Keratinocyte (primary cell): ENCODE results near the gene FAM83G. TPM values are rescaled to one million over a fixed set of nuclear protein-coding genes. Genes with fewer than 3 reads are reported as not detected.
"Not testable (repeated sequence)": the region's sequence is repeated elsewhere in the genome, so short reads cannot be mapped to it uniquely, and the experiment has no call there.

Experiments
- DNase-seq: peaks from one replicate; pipeline ENCODE4 v3.0.0-alpha.2; 2011; ENCODE audit warnings: low read depth, missing footprints, low spot score
- FAIRE-seq: peaks from 2 replicates; lab custom pipeline; 2011; peaks lifted over from hg19 to GRCh38; lab: Jason Lieb, UNC
- H2AFZ ChIP-seq: 2 replicates; pipeline ENCODE4 v1.6.0; 2012; ENCODE audit warnings: low read length, control low read depth, inconsistent platforms; ENCODE audit not compliant: control insufficient read depth
- H3K27ac ChIP-seq: 2 replicates; pipeline ENCODE4 v1.5.1; 2011; ENCODE audit warnings: low read length; ENCODE audit not compliant: control insufficient read depth, insufficient read depth
- H3K27me3 ChIP-seq: 3 replicates; pipeline ENCODE4 v1.6.0; 2011; ENCODE audit warnings: low read length; ENCODE audit not compliant: control insufficient read depth, insufficient read depth; ENCODE audit errors: extremely low read depth
- H3K36me3 ChIP-seq, 2 experiments: 2 replicates in 1 of 2; 3 replicates in 1 of 2; pipeline ENCODE4 v1.5.1; 2011; ENCODE audit warnings: low read length in 2 of 2, mild to moderate bottlenecking in 1 of 2; ENCODE audit not compliant: control insufficient read depth in 2 of 2, insufficient read depth in 2 of 2; ENCODE audit errors: extremely low read depth in 1 of 2
- H3K4me1 ChIP-seq: 3 replicates; pipeline ENCODE4 v1.5.1; 2011; ENCODE audit warnings: low read length; ENCODE audit not compliant: control insufficient read depth, insufficient read depth; ENCODE audit errors: extremely low read depth
- H3K4me2 ChIP-seq: 3 replicates; pipeline ENCODE4 v1.6.0; 2011; ENCODE audit warnings: low read depth, low read length; ENCODE audit not compliant: control insufficient read depth, insufficient read depth; ENCODE audit errors: extremely low read depth
- H3K4me3 ChIP-seq, 3 experiments: fragments of 200-600 bp in 1 of 3; sonication (generic) in 1 of 3; 2 replicates in 2 of 3; 3 replicates in 1 of 3; pipeline ENCODE4 v1.5.1; 2011 to 2016; ENCODE audit warnings: low read length in 3 of 3, mild to moderate bottlenecking in 3 of 3, control low read depth in 2 of 3, inconsistent platforms in 1 of 3, low read depth in 1 of 3, mixed read lengths in 1 of 3, mixed run types in 1 of 3, moderate library complexity in 1 of 3; ENCODE audit not compliant: control insufficient read depth in 2 of 3, insufficient read depth in 2 of 3; ENCODE audit errors: extremely low read depth in 1 of 3
- H3K79me2 ChIP-seq: 2 replicates; pipeline ENCODE4 v1.6.0; 2012; ENCODE audit warnings: low read length; ENCODE audit not compliant: control insufficient read depth, insufficient read depth
- H3K9ac ChIP-seq: 3 replicates; pipeline ENCODE4 v1.6.0; 2011; ENCODE audit warnings: low read length; ENCODE audit not compliant: control insufficient read depth, insufficient read depth; ENCODE audit errors: extremely low read depth
- H3K9me1 ChIP-seq: 3 replicates; pipeline ENCODE4 v1.6.0; 2011; ENCODE audit warnings: low read length; ENCODE audit not compliant: control insufficient read depth, insufficient read depth; ENCODE audit errors: extremely low read depth
- H3K9me3 ChIP-seq: 2 replicates; pipeline ENCODE4 v1.5.1; 2012; ENCODE audit warnings: low read depth, low read length; ENCODE audit not compliant: control insufficient read depth
- H4K20me1 ChIP-seq: 3 replicates; pipeline ENCODE4 v1.6.0; 2011; ENCODE audit warnings: low read length; ENCODE audit not compliant: control insufficient read depth, insufficient read depth; ENCODE audit errors: extremely low read depth
- CTCF ChIP-seq, 3 experiments: IDR thresholded peaks in 1 of 3; conservative IDR thresholded peaks in 1 of 3; optimal IDR thresholded peaks in 1 of 3; 2 replicates in 2 of 3; 3 replicates in 1 of 3; pipeline versions ENCODE3 to v1.5.1; 2011; ENCODE audit warnings: low read length in 3 of 3, mild to moderate bottlenecking in 3 of 3, moderate library complexity in 2 of 3, control low read depth in 1 of 3, inconsistent platforms in 1 of 3; ENCODE audit not compliant: insufficient read depth in 2 of 3; ENCODE audit errors: extremely low read depth in 1 of 3
- dilution Hi-C: fragments of 300-500 bp; cut with MboI; formaldehyde crosslinking; loops from one replicate; pipeline ENCODE4 v1.7.0; 2020; ENCODE audit warnings: low sequenced_read_pairs; ENCODE audit not compliant: extremely low pct_ligation_motif_present
- polyA plus RNA-seq, 5 experiments: library from polyadenylated mRNA; depleted of rRNA in 3 of 5; stranded (reverse) in 3 of 5; stranded (forward) in 1 of 5; unstranded in 1 of 5; fragments of >200 nt; gene quantifications; 1 replicate in 1 of 5; 2 replicates in 3 of 5; 3 replicates in 1 of 5; pipeline versions ENCODE4 v1.2.1 to v1.2.3, GENCODE V29; 2011 to 2012; ENCODE audit warnings: missing spikeins in 2 of 5, low read depth in 1 of 5, low replicate concordance in 1 of 5

FAM83G gene
- polyA plus RNA-seq, 1 donor (not counting 4 experiments of a cell fraction or from before 2014, with no cell fraction given): 23.2 TPM

- peak in 1 of 3 experiments; percentile 43 for TF ChIP-seq CTCF (optimal IDR thresholded peaks at IDR 0.05 in 1 of 3, IDR thresholded peaks at IDR 0.05 in 1 of 3, conservative IDR thresholded peaks at IDR 0.05 in 1 of 3; ENCODE audit: extremely low read depth in 1 of 3, insufficient read depth in 2 of 3, low read length in 3 of 3)
- H3K79me2 ChIP-seq, H3K27ac ChIP-seq, H3K4me3 ChIP-seq, H3K9me1 ChIP-seq, H3K9me3 ChIP-seq, H3K4me1 ChIP-seq, H3K27me3 ChIP-seq, dilution Hi-C loops, H3K4me2 ChIP-seq, H4K20me1 ChIP-seq, H3K36me3 ChIP-seq, DNase-seq, H2AFZ ChIP-seq, H3K9ac ChIP-seq: not testable (repeated sequence)
- FAIRE-seq: peak; percentile 13
Measured at GRCh38 chr17:19031729-19032128, 27.2 kb upstream of the FAM83G start.

DNA sequence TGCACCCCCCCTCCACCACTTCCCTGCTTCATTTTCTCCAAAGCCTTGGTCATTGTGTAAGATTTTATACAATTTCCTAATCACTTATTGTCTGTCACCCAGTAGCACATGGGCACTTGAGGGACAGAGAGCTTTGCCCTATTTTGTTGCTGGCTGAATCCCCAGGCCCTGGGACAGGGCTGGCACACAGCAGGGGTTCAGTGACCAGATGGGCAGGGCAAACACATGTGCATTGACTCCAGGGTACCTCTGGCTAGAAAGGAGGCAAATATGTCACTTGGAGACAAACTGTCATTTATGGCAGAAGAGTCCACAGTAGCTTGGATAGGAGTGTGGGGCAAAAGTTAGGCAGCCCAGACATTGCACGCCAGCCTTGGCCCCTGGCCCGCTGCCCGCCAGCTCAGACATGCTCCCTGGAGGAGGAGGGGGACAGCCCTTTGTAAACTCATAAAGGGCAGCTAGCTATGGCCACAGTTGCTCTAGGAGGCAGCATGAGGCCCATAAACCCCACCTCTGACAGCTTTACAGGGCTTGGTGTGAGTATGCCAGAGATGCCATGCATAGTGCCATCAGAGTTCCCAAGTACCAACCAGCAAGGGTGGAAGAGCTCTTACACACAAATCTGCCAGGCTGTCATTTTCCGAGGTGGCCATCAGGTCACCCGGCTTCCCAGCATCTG is 26.3 kb upstream of the FAM83G start:
- H3K4me3 ChIP-seq, H3K27me3 ChIP-seq, H4K20me1 ChIP-seq, H2AFZ ChIP-seq, DNase-seq, H3K36me3 ChIP-seq, H3K9ac ChIP-seq, H3K79me2 ChIP-seq, H3K9me1 ChIP-seq, H3K9me3 ChIP-seq, FAIRE-seq, H3K4me2 ChIP-seq, dilution Hi-C loops, H3K4me1 ChIP-seq, H3K27ac ChIP-seq: not testable (repeated sequence)

- H3K27ac ChIP-seq, H3K27me3 ChIP-seq, H3K79me2 ChIP-seq, H4K20me1 ChIP-seq, H3K4me1 ChIP-seq, H3K4me3 ChIP-seq, dilution Hi-C loops, H3K4me2 ChIP-seq, H3K9me3 ChIP-seq, H3K9me1 ChIP-seq, DNase-seq, H3K9ac ChIP-seq, H2AFZ ChIP-seq, H3K36me3 ChIP-seq: not testable (repeated sequence)
- peak; percentile 32 for FAIRE-seq
Measured at GRCh38 chr17:19029740-19030139, 25.2 kb upstream of the FAM83G start.

GRCh38 chr17:19028671-19029070 is 24.1 kb upstream of the FAM83G start:
- H3K4me2 ChIP-seq, H3K9me3 ChIP-seq, H3K9me1 ChIP-seq, dilution Hi-C loops, H2AFZ ChIP-seq, H3K36me3 ChIP-seq, H3K27ac ChIP-seq, H4K20me1 ChIP-seq, H3K4me1 ChIP-seq, FAIRE-seq, H3K4me3 ChIP-seq, H3K9ac ChIP-seq, H3K27me3 ChIP-seq, H3K79me2 ChIP-seq, DNase-seq: not testable (repeated sequence)
